Measurements from ENCODE around the gene PDE1A.
"Not testable (repeated sequence)": the region's sequence is repeated elsewhere in the genome, so short reads cannot be mapped to it uniquely, and the experiment has no call there.

The PDE1A gene

GRCh38 chr2:182406221-182406620 is 20.6 kb downstream of the PDE1A start:
- no peak for DNase-seq (ENCODE audit: low read depth in 2 of 2)

GRCh38 chr2:182404975-182405561 is 21.8 kb downstream of the PDE1A start:
- no peak for DNase-seq (ENCODE audit: low read depth in 2 of 2)

DNA sequence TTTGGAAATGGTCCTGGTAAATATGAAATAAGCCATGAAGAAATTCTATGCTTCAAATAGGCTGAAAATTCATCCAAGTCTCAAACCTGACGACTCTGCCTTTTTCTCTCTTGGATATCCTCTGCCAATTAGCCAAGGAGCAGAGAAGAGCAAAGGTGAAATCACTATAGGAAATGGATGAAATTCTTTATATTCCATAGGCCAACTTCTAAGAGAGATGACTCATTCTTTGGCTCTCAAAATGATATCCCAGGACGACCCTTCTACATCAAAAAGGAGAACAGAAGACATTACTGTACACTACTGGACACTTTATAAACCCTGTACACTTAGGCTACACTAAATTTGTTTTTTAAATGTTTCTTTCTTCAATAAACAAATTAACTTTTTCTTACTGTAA is 22.7 kb downstream of the PDE1A start:
- DNase-seq (ENCODE audit: low read depth in 2 of 2), result no peak

- DNase-seq (ENCODE audit: low read depth in 2 of 2), result no peak
Measured at GRCh38 chr2:182393270-182393760, 33.5 kb downstream of the PDE1A start.

DNA sequence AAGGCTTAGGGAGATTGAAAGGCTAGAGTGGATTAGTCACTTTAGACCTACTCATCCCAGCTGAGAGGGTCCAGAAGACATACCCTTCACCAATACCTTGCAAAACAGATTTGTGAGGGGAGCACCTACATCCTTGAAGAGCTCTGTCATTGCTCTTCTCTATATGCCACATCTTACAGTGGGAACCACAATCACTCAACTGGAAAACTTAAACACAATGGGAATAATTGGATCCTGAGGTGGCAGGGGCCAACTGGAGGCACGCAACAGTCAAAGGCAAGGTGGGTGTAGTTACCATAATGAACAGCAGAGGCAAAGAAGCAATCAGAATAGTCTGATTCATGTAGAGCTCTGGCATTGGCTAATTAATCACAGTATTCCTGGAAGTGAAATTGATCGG is 35.4 kb downstream of the PDE1A start:
- DNase-seq (ENCODE audit: low read depth in 2 of 2), result no peak

GRCh38 chr2:182386267-182386880 is 40.5 kb downstream of the PDE1A start:
- DNase-seq (ENCODE audit: low read depth in 2 of 2), result not testable (repeated sequence)

GRCh38 chr2:182384860-182385259 is 42.0 kb downstream of the PDE1A start:
- DNase-seq (ENCODE audit: low read depth in 2 of 2), result no peak

- no peak for DNase-seq (ENCODE audit: low read depth in 2 of 2)
Measured at GRCh38 chr2:182381225-182381624, 45.6 kb downstream of the PDE1A start.

GRCh38 chr2:182379241-182379640 is 47.6 kb downstream of the PDE1A start:
- DNase-seq (ENCODE audit: low read depth in 2 of 2), result no peak

- DNase-seq (ENCODE audit: low read depth in 2 of 2), result no peak
Measured at GRCh38 chr2:182378759-182379158, 48.1 kb downstream of the PDE1A start.

- DNase-seq (ENCODE audit: low read depth in 2 of 2), result no peak
Measured at GRCh38 chr2:182377467-182377866, 49.4 kb downstream of the PDE1A start.

- no peak for DNase-seq (ENCODE audit: low read depth in 2 of 2)
Measured at GRCh38 chr2:182375862-182376261, 51.0 kb downstream of the PDE1A start.

GRCh38 chr2:182372661-182373060 is 54.2 kb downstream of the PDE1A start:
- no peak for DNase-seq (ENCODE audit: low read depth in 2 of 2)

GRCh38 chr2:182368996-182369395 is 57.8 kb downstream of the PDE1A start:
- DNase-seq (ENCODE audit: low read depth in 2 of 2), result no peak

DNA sequence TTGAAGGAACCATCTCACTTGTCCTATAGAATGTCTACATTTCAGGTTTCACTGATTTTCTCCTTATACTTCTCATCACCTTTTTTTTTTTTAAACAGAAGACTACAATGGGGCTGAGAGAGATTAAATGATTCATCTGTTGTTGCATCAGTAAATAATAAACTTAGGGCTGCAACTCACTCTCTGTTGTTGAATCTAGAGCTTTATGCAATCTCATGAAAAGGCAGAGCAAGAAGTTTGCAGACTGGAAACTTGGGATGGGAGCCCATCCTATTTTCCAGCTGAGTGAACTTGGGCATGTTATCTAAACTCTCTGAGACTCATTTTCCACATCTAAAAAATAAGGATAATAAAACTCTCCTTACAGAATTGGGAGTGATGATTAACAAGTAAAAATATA is 58.4 kb downstream of the PDE1A start:
- DNase-seq (ENCODE audit: low read depth in 2 of 2), result no peak

- no peak for DNase-seq (ENCODE audit: low read depth in 2 of 2)
Measured at GRCh38 chr2:182367401-182367800, 59.4 kb downstream of the PDE1A start.

DNA sequence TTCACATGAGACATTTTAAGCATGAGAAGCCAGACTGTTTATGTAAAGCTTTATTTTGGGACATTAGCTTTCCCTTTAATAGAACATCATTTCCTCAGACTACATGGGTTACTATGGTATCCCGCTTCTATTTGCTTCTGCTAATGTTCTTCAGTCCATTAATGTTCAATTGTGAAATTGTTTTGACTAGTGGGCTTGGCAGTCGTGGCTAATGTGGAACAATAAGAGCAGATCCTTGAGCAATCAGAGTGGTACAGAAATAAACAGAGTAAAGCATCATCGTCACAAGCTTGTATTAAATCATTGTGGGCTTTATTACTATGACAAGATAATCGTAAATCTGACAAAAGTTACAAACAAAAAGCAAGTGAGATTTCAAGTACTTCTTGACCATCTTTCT is 60.2 kb downstream of the PDE1A start:
- no peak for DNase-seq (ENCODE audit: low read depth in 2 of 2)

DNA sequence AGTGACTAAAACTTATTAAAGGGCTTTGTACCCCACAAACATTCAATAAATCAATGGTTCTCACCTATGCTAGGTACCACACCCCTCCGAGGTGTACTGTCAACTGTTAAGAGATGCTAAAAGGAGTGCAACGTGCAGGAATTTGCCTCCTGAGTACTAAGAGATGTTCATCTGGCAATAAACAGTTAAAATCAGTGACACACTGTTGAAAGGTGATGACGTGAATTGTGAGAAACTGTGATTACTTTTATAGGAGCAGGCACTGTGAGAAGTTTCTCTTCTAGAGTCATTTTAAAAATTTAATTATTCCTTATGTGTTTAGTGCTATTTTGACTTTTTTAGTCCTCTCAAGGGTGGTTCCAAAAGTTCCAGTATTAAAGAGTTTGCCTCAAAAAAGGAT is 61.0 kb downstream of the PDE1A start:
- DNase-seq (ENCODE audit: low read depth in 2 of 2), result no peak

DNA sequence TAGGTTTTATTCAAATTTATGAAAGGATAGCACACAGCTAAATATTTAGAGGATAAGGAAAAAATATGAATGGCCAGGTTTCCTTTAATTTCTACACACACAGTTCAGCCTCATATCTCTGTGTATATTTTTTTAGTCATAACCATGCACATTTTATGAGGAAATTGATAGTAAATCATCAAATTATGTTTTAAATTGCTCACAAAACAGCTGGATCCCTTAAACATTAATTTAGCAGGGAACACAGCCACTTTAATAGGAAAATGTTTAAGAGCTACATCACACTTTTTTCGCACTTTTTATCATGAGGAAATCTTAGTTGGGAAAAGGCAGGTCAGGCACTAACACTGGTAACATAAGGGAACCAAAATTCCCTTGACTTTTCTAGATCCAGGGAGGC is 65.4 kb downstream of the PDE1A start:
- no peak for DNase-seq (ENCODE audit: low read depth in 2 of 2)

GRCh38 chr2:182360663-182361260 is 66.1 kb downstream of the PDE1A start:
- DNase-seq (ENCODE audit: low read depth in 2 of 2), result no peak

GRCh38 chr2:182359990-182360662 is 66.7 kb downstream of the PDE1A start:
- DNase-seq (ENCODE audit: low read depth in 2 of 2), result no peak

DNA sequence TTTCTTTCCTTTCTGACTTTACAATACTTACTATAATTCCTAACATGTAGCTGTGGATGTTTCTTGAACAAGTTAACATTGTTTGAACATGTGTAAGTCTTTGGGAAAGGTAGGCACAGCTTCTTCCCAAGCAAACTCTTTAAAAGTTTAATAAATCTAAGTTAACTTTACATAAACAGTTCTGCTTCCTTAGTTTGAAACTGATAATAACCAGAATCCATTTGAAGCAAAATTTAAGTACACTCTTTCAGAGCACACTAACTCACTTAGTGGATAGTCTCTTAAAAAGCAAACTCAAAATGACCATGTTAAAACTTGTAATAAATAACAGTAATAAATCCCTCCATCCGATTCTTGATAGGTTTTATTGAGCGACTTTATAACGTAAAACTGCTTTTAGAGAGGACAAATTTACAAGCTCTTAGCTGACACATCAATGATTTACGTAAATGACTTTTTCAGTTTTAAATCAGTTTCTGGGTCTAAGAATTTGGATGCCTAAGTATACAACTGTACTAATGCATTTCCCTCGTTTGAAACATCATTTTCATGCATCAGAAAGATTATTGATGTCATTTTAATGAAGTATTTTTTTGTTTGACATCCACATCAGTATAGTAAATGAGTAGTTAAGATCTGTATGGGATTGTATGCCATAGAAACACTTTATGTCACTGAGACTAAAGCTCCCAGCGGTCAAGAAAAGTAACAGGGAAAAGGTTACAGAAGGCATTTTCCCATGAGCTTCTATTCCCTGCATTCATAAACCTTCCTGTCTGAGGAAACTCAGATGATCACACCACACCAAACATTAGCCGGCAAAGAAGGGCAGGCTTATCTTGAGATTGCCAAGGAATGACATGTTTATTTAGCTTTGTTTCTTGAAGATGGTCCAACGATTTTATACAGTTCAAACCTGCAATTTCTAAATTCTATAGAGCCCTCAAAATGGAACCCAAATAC is 67.5 kb downstream of the PDE1A start:
- no peak for DNase-seq (ENCODE audit: low read depth in 2 of 2)

All from stimulated activated CD8-positive, alpha-beta memory T cell treated with anti-CD3 and anti-CD28 coated beads, Interleukin-15, amount 100 ng/mL, for 48 hours (primary cell).